SK-N-SH treated with all-trans-retinoic acid at 6 μM for 48 hours (cell line): ENCODE results near the gene CRIP3.

ENCODE experiments used
- ATAC-seq: fragments of 200-7000 bp; cut with Tn5 transposase; 3 replicates; pipeline ENCODE4 v1.9.1; 2020; ENCODE audit warnings: mild to moderate bottlenecking, moderate library complexity
- ARNTL ChIP-seq: fragments of 450-650 bp; formaldehyde crosslinking; IDR thresholded peaks from 2 replicates; pipeline ENCODE4 v1.5.0; 2020; ENCODE audit warnings: low read depth, mild to moderate bottlenecking, moderate library complexity, borderline replicate concordance
- BACH2 ChIP-seq: fragments of 250-450 bp; sonication (Bioruptor Pico); IDR thresholded peaks from 2 replicates; pipeline ENCODE4 v1.9.0; 2021; ENCODE audit warnings: mild to moderate bottlenecking, borderline replicate concordance
- CSDC2 ChIP-seq: fragments of 250-450 bp; sonication (Bioruptor Pico); IDR thresholded peaks from 2 replicates; pipeline ENCODE4 v1.5.0; 2020; ENCODE audit warnings: mild to moderate bottlenecking, moderate library complexity
- ESRRG ChIP-seq: fragments of 250-450 bp; sonication (Bioruptor Pico); IDR thresholded peaks from 2 replicates; pipeline ENCODE4 v1.6.1; 2021; ENCODE audit warnings: mild to moderate bottlenecking
- GLIS3 ChIP-seq: fragments of 250-450 bp; sonication (Bioruptor Pico); IDR thresholded peaks from 2 replicates; pipeline ENCODE4 v1.5.0; 2020; ENCODE audit warnings: mild to moderate bottlenecking, moderate library complexity
- ISL1 ChIP-seq: fragments of 250-450 bp; sonication (Bioruptor Pico); IDR thresholded peaks from 2 replicates; pipeline ENCODE4 v2.1.2; 2022; ENCODE audit warnings: mild to moderate bottlenecking, moderate library complexity
- OSR1 ChIP-seq: fragments of 250-450 bp; sonication (Bioruptor Pico); IDR thresholded peaks from 2 replicates; pipeline ENCODE4 v1.8.0; 2022; ENCODE audit warnings: moderate library complexity, mild to moderate bottlenecking, inconsistent platforms
- PPARA ChIP-seq: fragments of 250-450 bp; sonication (Bioruptor Pico); IDR thresholded peaks from 2 replicates; pipeline ENCODE4 v1.5.0; 2020; ENCODE audit warnings: mild to moderate bottlenecking, borderline replicate concordance
- RARB ChIP-seq: fragments of 250-450 bp; sonication (Bioruptor Pico); IDR thresholded peaks from 2 replicates; pipeline ENCODE4 v1.8.0; 2021; ENCODE audit warnings: mild to moderate bottlenecking, moderate library complexity
- SNAI2 ChIP-seq: fragments of 250-450 bp; sonication (Bioruptor Pico); IDR thresholded peaks from 2 replicates; pipeline ENCODE4 v1.5.0; 2020; ENCODE audit warnings: mild to moderate bottlenecking, moderate library complexity
- TCF4 ChIP-seq: fragments of 250-450 bp; sonication (Bioruptor Pico); IDR thresholded peaks from 2 replicates; pipeline ENCODE4 v1.8.0; 2021; ENCODE audit warnings: mild to moderate bottlenecking, moderate library complexity, borderline replicate concordance
- TOX ChIP-seq: fragments of 250-450 bp; sonication (Bioruptor Pico); IDR thresholded peaks from 2 replicates; pipeline ENCODE4 v1.8.0; 2021; ENCODE audit warnings: mild to moderate bottlenecking, moderate library complexity, borderline replicate concordance
- ZC3H10 ChIP-seq: fragments of 250-450 bp; sonication (Bioruptor Pico); IDR thresholded peaks from 2 replicates; pipeline ENCODE4 v1.5.1; 2021; ENCODE audit warnings: mild to moderate bottlenecking, moderate library complexity
- ZFP3 ChIP-seq: fragments of 250-450 bp; sonication (Bioruptor Pico); IDR thresholded peaks from 2 replicates; pipeline ENCODE4 v1.5.0; 2020; ENCODE audit warnings: mild to moderate bottlenecking, moderate library complexity
- ZFP30 ChIP-seq: fragments of 450-650 bp; formaldehyde crosslinking; IDR thresholded peaks from 2 replicates; pipeline ENCODE4 v1.5.0; 2022; ENCODE audit warnings: mild to moderate bottlenecking, moderate library complexity
- ZNF565 ChIP-seq: fragments of 450-650 bp; formaldehyde crosslinking; conservative IDR thresholded peaks from 2 replicates; pipeline ENCODE4 v1.5.0; 2020; ENCODE audit warnings: low read depth, mild to moderate bottlenecking, moderate library complexity
- ZNF70 ChIP-seq: fragments of 450-650 bp; formaldehyde crosslinking; IDR thresholded peaks from 2 replicates; pipeline ENCODE4 v1.5.0; 2020; ENCODE audit warnings: mild to moderate bottlenecking, moderate library complexity
- ZNF8 ChIP-seq: fragments of 450-650 bp; formaldehyde crosslinking; IDR thresholded peaks from 2 replicates; pipeline ENCODE4 v1.5.0; 2020; ENCODE audit warnings: mild to moderate bottlenecking, moderate library complexity
- TF ChIP-seq, protein P1 (sequence below): fragments of 250-450 bp; sonication (Bioruptor Pico); IDR thresholded peaks from 2 replicates; pipeline ENCODE4 v1.5.1; 2021; ENCODE audit warnings: mild to moderate bottlenecking, moderate library complexity
- TF ChIP-seq, protein P2 (sequence below): fragments of 250-450 bp; sonication (Bioruptor Pico); IDR thresholded peaks from 2 replicates; pipeline ENCODE4 v1.5.1; 2020; ENCODE audit warnings: low read depth, mild to moderate bottlenecking, moderate library complexity
- TF ChIP-seq, protein P3 (sequence below): fragments of 250-450 bp; sonication (Bioruptor Pico); IDR thresholded peaks from 2 replicates; pipeline ENCODE4 v1.8.0; 2021; ENCODE audit warnings: low read depth, mild to moderate bottlenecking, moderate library complexity, borderline replicate concordance
- TF ChIP-seq, protein P4 (sequence below): fragments of 250-450 bp; sonication (Bioruptor Pico); IDR thresholded peaks from 2 replicates; pipeline ENCODE4 v1.8.0; 2020; ENCODE audit warnings: mild to moderate bottlenecking, moderate library complexity, borderline replicate concordance

Gene CRIP3

DNA sequence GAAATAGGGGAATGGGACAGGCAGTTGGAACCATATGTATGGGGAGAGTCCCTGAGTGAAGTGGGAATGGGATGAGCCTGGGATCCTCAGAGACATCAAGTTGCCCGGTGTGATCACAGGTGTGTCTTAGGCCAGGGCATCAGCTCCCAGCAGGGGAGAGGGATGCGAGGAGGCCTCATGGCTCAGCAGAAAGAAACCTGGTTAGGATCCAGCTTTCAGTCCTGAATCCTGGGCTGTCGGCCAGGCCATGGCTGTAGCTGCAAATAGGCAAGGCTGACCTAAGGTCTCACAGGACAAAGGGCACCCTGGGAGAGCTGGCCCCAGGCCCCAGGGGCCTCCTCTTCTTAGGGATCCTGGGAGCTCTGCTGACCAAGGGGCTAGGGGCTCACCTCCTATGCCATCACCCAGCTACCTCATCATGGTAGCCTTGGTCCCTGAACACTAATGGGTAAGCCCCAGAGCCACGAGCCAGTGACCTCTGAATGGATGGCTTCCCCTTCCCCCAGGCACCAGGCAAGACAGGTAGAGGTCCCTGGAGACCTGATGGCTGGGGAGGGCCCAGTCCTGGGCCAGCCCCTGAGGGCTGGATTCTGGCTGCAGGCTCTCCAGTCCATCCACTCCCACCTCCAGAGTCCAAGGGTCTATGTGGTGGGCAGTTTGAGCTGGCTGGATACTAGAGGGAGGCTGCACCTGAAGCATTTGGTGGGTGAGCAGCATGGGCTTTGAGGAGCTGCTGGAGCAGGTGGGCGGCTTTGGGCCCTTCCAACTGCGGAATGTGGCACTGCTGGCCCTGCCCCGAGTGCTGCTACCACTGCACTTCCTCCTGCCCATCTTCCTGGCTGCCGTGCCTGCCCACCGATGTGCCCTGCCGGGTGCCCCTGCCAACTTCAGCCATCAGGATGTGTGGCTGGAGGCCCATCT, 10.7 kb downstream of the CRIP3 start, which contains the start of gene SLC22A7:
Gene SLC22A7, plus strand, starts transcription at position 617 of the 921 bp plus-strand sequence. Its CDS starts 99 bp downstream, at position 716.
- no peak; the same call in 2 of the 3 replicates for ATAC-seq

DNA sequence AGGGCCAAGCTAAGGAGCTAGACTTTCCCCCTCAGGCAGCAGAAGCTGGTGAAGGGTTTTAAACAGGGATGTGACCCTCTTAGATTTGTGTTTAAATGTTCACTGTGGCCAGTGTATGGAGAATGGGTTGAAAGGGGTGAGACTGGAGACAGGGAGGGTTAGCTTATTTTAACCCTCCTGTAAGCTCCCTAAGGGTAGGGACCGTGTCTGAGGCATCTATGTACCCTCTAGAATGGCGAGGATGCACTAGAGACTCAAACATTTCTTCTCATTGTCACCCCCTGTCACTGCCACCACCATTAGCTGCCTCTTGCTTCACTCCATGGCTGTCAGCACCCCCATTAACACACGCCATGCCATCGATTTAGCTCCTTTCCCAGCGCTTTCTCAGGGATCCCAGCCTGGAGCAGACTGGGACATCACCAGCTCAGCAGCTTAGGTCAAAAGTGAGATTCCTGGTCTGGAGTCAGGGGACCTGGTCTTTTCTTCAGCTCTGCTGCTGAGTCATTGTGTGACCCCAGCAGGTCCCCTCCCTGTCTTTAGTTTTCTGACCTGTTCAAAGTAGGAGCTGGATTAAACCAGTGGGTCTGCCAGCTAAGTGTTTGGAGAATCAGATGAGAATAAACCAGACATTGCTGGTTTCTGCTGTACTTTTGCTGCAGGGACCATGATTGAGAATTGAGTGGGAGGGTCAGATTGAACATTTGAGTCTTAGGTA, 11.7 kb downstream of the CRIP3 start:
- no peak for ATAC-seq
- TF ChIP-seq, protein P1, sequence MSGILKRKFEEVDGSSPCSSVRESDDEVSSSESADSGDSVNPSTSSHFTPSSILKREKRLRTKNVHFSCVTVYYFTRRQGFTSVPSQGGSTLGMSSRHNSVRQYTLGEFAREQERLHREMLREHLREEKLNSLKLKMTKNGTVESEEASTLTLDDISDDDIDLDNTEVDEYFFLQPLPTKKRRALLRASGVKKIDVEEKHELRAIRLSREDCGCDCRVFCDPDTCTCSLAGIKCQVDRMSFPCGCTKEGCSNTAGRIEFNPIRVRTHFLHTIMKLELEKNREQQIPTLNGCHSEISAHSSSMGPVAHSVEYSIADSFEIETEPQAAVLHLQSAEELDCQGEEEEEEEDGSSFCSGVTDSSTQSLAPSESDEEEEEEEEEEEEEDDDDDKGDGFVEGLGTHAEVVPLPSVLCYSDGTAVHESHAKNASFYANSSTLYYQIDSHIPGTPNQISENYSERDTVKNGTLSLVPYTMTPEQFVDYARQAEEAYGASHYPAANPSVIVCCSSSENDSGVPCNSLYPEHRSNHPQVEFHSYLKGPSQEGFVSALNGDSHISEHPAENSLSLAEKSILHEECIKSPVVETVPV, result no peak
- TF ChIP-seq PPARA (no peak), OSR1 (CRISPR knock-in tag) (no peak), TOX (CRISPR knock-in tag) (no peak), ZNF8 (CRISPR knock-in tag) (no peak), RARB (CRISPR knock-in tag) (no peak), ZNF565 (CRISPR knock-in tag) (no peak), TCF4 (CRISPR knock-in tag) (no peak), GLIS3 (CRISPR knock-in tag) (no peak), ZFP3 (CRISPR knock-in tag) (no peak), SNAI2 (CRISPR knock-in tag) (no peak)
- TF ChIP-seq, protein P2, sequence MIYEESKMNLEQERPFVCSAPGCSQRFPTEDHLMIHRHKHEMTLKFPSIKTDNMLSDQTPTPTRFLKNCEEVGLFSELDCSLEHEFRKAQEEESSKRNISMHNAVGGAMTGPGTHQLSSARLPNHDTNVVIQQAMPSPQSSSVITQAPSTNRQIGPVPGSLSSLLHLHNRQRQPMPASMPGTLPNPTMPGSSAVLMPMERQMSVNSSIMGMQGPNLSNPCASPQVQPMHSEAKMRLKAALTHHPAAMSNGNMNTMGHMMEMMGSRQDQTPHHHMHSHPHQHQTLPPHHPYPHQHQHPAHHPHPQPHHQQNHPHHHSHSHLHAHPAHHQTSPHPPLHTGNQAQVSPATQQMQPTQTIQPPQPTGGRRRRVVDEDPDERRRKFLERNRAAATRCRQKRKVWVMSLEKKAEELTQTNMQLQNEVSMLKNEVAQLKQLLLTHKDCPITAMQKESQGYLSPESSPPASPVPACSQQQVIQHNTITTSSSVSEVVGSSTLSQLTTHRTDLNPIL (CRISPR knock-in tag), result no peak
- TF ChIP-seq, protein P3, sequence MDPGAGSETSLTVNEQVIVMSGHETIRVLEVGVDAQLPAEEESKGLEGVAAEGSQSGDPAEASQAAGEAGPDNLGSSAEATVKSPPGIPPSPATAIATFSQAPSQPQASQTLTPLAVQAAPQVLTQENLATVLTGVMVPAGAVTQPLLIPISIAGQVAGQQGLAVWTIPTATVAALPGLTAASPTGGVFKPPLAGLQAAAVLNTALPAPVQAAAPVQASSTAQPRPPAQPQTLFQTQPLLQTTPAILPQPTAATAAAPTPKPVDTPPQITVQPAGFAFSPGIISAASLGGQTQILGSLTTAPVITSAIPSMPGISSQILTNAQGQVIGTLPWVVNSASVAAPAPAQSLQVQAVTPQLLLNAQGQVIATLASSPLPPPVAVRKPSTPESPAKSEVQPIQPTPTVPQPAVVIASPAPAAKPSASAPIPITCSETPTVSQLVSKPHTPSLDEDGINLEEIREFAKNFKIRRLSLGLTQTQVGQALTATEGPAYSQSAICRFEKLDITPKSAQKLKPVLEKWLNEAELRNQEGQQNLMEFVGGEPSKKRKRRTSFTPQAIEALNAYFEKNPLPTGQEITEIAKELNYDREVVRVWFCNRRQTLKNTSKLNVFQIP (CRISPR knock-in tag), result no peak
- TF ChIP-seq, protein P4, sequence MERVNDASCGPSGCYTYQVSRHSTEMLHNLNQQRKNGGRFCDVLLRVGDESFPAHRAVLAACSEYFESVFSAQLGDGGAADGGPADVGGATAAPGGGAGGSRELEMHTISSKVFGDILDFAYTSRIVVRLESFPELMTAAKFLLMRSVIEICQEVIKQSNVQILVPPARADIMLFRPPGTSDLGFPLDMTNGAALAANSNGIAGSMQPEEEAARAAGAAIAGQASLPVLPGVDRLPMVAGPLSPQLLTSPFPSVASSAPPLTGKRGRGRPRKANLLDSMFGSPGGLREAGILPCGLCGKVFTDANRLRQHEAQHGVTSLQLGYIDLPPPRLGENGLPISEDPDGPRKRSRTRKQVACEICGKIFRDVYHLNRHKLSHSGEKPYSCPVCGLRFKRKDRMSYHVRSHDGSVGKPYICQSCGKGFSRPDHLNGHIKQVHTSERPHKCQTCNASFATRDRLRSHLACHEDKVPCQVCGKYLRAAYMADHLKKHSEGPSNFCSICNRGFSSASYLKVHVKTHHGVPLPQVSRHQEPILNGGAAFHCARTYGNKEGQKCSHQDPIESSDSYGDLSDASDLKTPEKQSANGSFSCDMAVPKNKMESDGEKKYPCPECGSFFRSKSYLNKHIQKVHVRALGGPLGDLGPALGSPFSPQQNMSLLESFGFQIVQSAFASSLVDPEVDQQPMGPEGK, result no peak

More for the DNA sequence above, 10.7 kb downstream of the CRIP3 start, which contains the start of gene SLC22A7:
- TF ChIP-seq TCF4 (CRISPR knock-in tag), result no peak
- no peak for TF ChIP-seq SNAI2 (CRISPR knock-in tag)
- TF ChIP-seq, protein P4, result no peak
- TF ChIP-seq CSDC2 (CRISPR knock-in tag), result no peak
- TF ChIP-seq ZNF70 (CRISPR knock-in tag), result no peak
- TF ChIP-seq, protein P3 (CRISPR knock-in tag), result no peak
- no peak for TF ChIP-seq BACH2 (CRISPR knock-in tag)
- TF ChIP-seq TOX (CRISPR knock-in tag), result no peak
- TF ChIP-seq ZNF565 (CRISPR knock-in tag), result no peak
- no peak for TF ChIP-seq ARNTL (CRISPR knock-in tag)
- no peak for TF ChIP-seq ZNF8 (CRISPR knock-in tag)
- no peak for TF ChIP-seq ESRRG (CRISPR knock-in tag)
- no peak for TF ChIP-seq ISL1
- TF ChIP-seq ZFP30 (CRISPR knock-in tag), result no peak
- TF ChIP-seq, protein P1, result no peak
- TF ChIP-seq GLIS3 (CRISPR knock-in tag), result no peak
- TF ChIP-seq ZC3H10 (CRISPR knock-in tag), result no peak
- TF ChIP-seq RARB (CRISPR knock-in tag), result no peak
- TF ChIP-seq, protein P2 (CRISPR knock-in tag), result no peak
- TF ChIP-seq, all 23 proteins: peak for 0
